GM10266 (cell line): ENCODE measurements around the gene DCAF4.
A peak's percentile ranks its signal among the peaks of the same experiment; 100 is the strongest.

Experiments used
- DNase-seq: peaks from one replicate; pipeline ENCODE4 v3.0.0; 2012; ENCODE audit errors: extremely low spot score
- CTCF ChIP-seq: IDR thresholded peaks from 2 replicates; pipeline ENCODE4 v1.5.1; 2012; ENCODE audit warnings: mild to moderate bottlenecking, low read depth; ENCODE audit not compliant: control insufficient read depth, insufficient read depth; ENCODE audit errors: missing control alignments

Gene DCAF4

GRCh38 chr14:72926292-72927028, at the start of gene DCAF4:
Gene DCAF4 (plus strand): TSS chr14:72926464. CDS start chr14:72937979, 11,515 bp downstream.
- DNase-seq, result peak; percentile 99
- TF ChIP-seq CTCF, result no peak

GRCh38 chr14:72876710-72877063, 49.6 kb upstream of the DCAF4 start:
- no peak for TF ChIP-seq CTCF
- no peak for DNase-seq

- no peak for TF ChIP-seq CTCF
- no peak for DNase-seq
These were observed 47.5 kb upstream of the DCAF4 start for GRCh38 chr14:72878746-72879145.

GRCh38 chr14:72879431-72879830, 46.8 kb upstream of the DCAF4 start:
- DNase-seq, result no peak
- no peak for TF ChIP-seq CTCF

- no peak for DNase-seq
- TF ChIP-seq CTCF, result no peak
These were observed 46.1 kb upstream of the DCAF4 start for GRCh38 chr14:72880164-72880563.

- DNase-seq, result no peak
- TF ChIP-seq CTCF, result no peak
These were observed 45.4 kb upstream of the DCAF4 start for GRCh38 chr14:72880820-72881219.

- TF ChIP-seq CTCF, result no peak
- no peak for DNase-seq
These were observed 44.7 kb upstream of the DCAF4 start for GRCh38 chr14:72881543-72881942.
